A549 (cell line): Measurements from ENCODE around the gene MBNL1. TPM values are rescaled to one million over a fixed set of nuclear protein-coding genes. Genes with fewer than 3 reads are reported as not detected.
A peak's percentile ranks its signal among the peaks of the same experiment; 100 is the strongest.

Experiments
- ATAC-seq, 2 experiments: fragments of 200-7000 bp in 1 of 2; fragments of >200 bp in 1 of 2; cut with Nextera tagmentation in 1 of 2; cut with Tn5 transposase in 1 of 2; 3 replicates each; pipeline versions ENCODE4 v1.8.0 to v1.9.1; 2018 to 2020; ENCODE audit warnings: mild to moderate bottlenecking in 1 of 2, moderate library complexity in 1 of 2
- CTCF ChIA-PET: fragments of 300-600 bp; sonication (Branson Sonifier 250); formaldehyde crosslinking; extraction: SDS; loops from one replicate; lab custom pipeline; 2021; ENCODE audit warnings: antibody characterized with exemption, inconsistent platforms; lab: Yijun Ruan, JAX
- POLR2A ChIA-PET: fragments of 350-600 bp; formaldehyde crosslinking; extraction: SDS; loops from one replicate; lab custom pipeline; 2021; ENCODE audit warnings: antibody characterized with exemption, inconsistent platforms; lab: Yijun Ruan, JAX
- DNase-seq, 2 experiments: peaks; one replicate each; pipeline versions ENCODE4 v3.0.0 to v3.0.0-alpha.2; 2011 to 2016; ENCODE audit warnings: low read depth in 1 of 2, low spot score in 1 of 2
- FAIRE-seq: peaks from 2 replicates; lab custom pipeline; 2011; peaks lifted over from hg19 to GRCh38; lab: Jason Lieb, UNC
- H3K27ac ChIP-seq, 2 experiments: fragments of >200 bp; sonication (Bioruptor Twin); formaldehyde crosslinking; 3 replicates each; pipeline ENCODE4 v1.5.1; 2016 to 2017
- H3K4me1 ChIP-seq: fragments of >200 bp; sonication (Bioruptor Twin); formaldehyde crosslinking; 3 replicates; pipeline ENCODE4 v1.6.1; 2016
- H3K4me2 ChIP-seq: fragments of >200 bp; sonication (Bioruptor Twin); formaldehyde crosslinking; 3 replicates; pipeline ENCODE4 v1.6.1; 2016
- H3K4me3 ChIP-seq: fragments of >200 bp; sonication (Bioruptor Twin); formaldehyde crosslinking; 3 replicates; pipeline ENCODE4 v1.5.1; 2016
- H3K9me3 ChIP-seq: fragments of >200 bp; sonication (Bioruptor Twin); formaldehyde crosslinking; 3 replicates; pipeline ENCODE4 v1.6.1; 2016
- ATOH8 ChIP-seq: fragments of 250-450 bp; sonication (Bioruptor Pico); IDR thresholded peaks from 2 replicates; pipeline ENCODE4 v1.5.0; 2020; ENCODE audit warnings: low read depth, mild to moderate bottlenecking, moderate library complexity
- BCL3 ChIP-seq: fragments of >200 bp; sonication (Bioruptor Twin); formaldehyde crosslinking; IDR thresholded peaks from 3 replicates; pipeline ENCODE4 v1.6.1; 2016
- BHLHE40 ChIP-seq: IDR thresholded peaks from 2 replicates; pipeline ENCODE4 v1.6.1; 2012; ENCODE audit warnings: low read depth, low read length, inconsistent platforms
- E2F6 ChIP-seq: IDR thresholded peaks from 2 replicates; pipeline ENCODE4 v1.6.1; 2012; ENCODE audit warnings: low read depth, borderline replicate concordance
- EP300 ChIP-seq, 2 experiments: fragments of >200 bp; sonication (Bioruptor Twin); formaldehyde crosslinking; IDR thresholded peaks; 2 replicates in 1 of 2; 3 replicates in 1 of 2; pipeline ENCODE4 v1.6.1; 2016 to 2017
- ESRRA ChIP-seq: fragments of 150-350 bp; IDR thresholded peaks from 2 replicates; pipeline ENCODE4 v1.6.1; 2014; ENCODE audit warnings: mild to moderate bottlenecking, low read length, borderline replicate concordance
- FOSB ChIP-seq: fragments of 250-450 bp; sonication (Bioruptor Pico); IDR thresholded peaks from 2 replicates; pipeline ENCODE4 v1.5.0; 2020; ENCODE audit warnings: mild to moderate bottlenecking, moderate library complexity
- FOXS1 ChIP-seq: fragments of 250-450 bp; sonication (Bioruptor Pico); IDR thresholded peaks from 2 replicates; pipeline ENCODE4 v1.5.0; 2020; ENCODE audit warnings: mild to moderate bottlenecking, moderate library complexity
- HES2 ChIP-seq: fragments of >200 bp; sonication (Bioruptor Twin); formaldehyde crosslinking; IDR thresholded peaks from 2 replicates; pipeline ENCODE4 v1.6.1; 2016
- HEYL ChIP-seq: fragments of 250-450 bp; sonication (Bioruptor Pico); IDR thresholded peaks from 2 replicates; pipeline ENCODE4 v1.8.0; 2021; ENCODE audit warnings: mild to moderate bottlenecking, moderate library complexity
- HOXA7 ChIP-seq: fragments of 250-450 bp; sonication (Bioruptor Pico); IDR thresholded peaks from 2 replicates; pipeline ENCODE4 v1.5.0; 2020; ENCODE audit warnings: mild to moderate bottlenecking, moderate library complexity
- HOXB13 ChIP-seq: fragments of 250-450 bp; sonication (Bioruptor Pico); IDR thresholded peaks from 2 replicates; pipeline ENCODE4 v1.5.0; 2020; ENCODE audit warnings: low read depth, mild to moderate bottlenecking, moderate library complexity
- KDM1A ChIP-seq: fragments of 200-600 bp; sonication (generic); IDR thresholded peaks from 2 replicates; pipeline ENCODE4 v1.6.1; 2016; ENCODE audit warnings: low read depth, mild to moderate bottlenecking
- KDM5A ChIP-seq: fragments of 200-600 bp; sonication (generic); IDR thresholded peaks from 2 replicates; pipeline ENCODE4 v1.6.1; 2016; ENCODE audit warnings: antibody characterized with exemption, mild to moderate bottlenecking
- MYC ChIP-seq: IDR thresholded peaks from 2 replicates; pipeline ENCODE4 v1.6.1; 2012; ENCODE audit warnings: mild to moderate bottlenecking, inconsistent platforms, low read length, improper control_type of control experiment, borderline replicate concordance
- NFE2L2 ChIP-seq: fragments of 150-350 bp; conservative IDR thresholded peaks from 2 replicates; pipeline ENCODE4 v1.6.1; 2014; ENCODE audit warnings: low read length
- NPAS2 ChIP-seq: fragments of 250-450 bp; sonication (Bioruptor Pico); IDR thresholded peaks from 2 replicates; pipeline ENCODE4 v1.8.0; 2022; ENCODE audit warnings: mild to moderate bottlenecking, moderate library complexity, borderline replicate concordance
- PHF8 ChIP-seq: fragments of 200-600 bp; sonication (generic); IDR thresholded peaks from 2 replicates; pipeline ENCODE4 v1.6.1; 2016; ENCODE audit warnings: low read depth, mild to moderate bottlenecking, antibody characterized with exemption, moderate library complexity, borderline replicate concordance
- POLR2A ChIP-seq: IDR thresholded peaks from 2 replicates; pipeline ENCODE4 v1.6.1; 2012; ENCODE audit warnings: mild to moderate bottlenecking, low read length
- RAD21 ChIP-seq, 2 experiments: fragments of >200 bp in 1 of 2; sonication (Bioruptor Twin) in 1 of 2; formaldehyde crosslinking in 1 of 2; IDR thresholded peaks in 1 of 2; conservative IDR thresholded peaks in 1 of 2; 2 replicates in 1 of 2; 3 replicates in 1 of 2; pipeline ENCODE4 v1.6.1; 2012 to 2018; ENCODE audit warnings: inconsistent platforms in 1 of 2
- RARB ChIP-seq: fragments of 250-450 bp; sonication (Bioruptor Pico); IDR thresholded peaks from 2 replicates; pipeline ENCODE4 v1.8.0; 2021; ENCODE audit warnings: mild to moderate bottlenecking, moderate library complexity
- RNF2 ChIP-seq: fragments of 200-600 bp; sonication (generic); IDR thresholded peaks from 2 replicates; pipeline ENCODE4 v1.6.1; 2016; ENCODE audit warnings: low read depth, mild to moderate bottlenecking, antibody characterized with exemption, moderate library complexity, borderline replicate concordance
- SMC3 ChIP-seq: fragments of >200 bp; sonication (Bioruptor Twin); formaldehyde crosslinking; IDR thresholded peaks from 3 replicates; pipeline ENCODE4 v1.6.1; 2018; ENCODE audit warnings: inconsistent platforms
- SREBF2 ChIP-seq: fragments of 450-650 bp; IDR thresholded peaks from 2 replicates; pipeline ENCODE4 v1.6.1; 2014; ENCODE audit warnings: mild to moderate bottlenecking, moderate library complexity
- TP53 ChIP-seq: fragments of 250-450 bp; sonication (Bioruptor Pico); IDR thresholded peaks from 2 replicates; pipeline ENCODE4 v1.5.0; 2021; ENCODE audit warnings: mild to moderate bottlenecking, moderate library complexity
- WGBS: methylation state at CpG from one replicate; pipeline ENCODE4 v1.1.6; 2017; ENCODE audit errors: missing lambda C conversion rate; 5-methylcytosine and 5-hydroxymethylcytosine counted together
- polyA plus RNA-seq, 4 experiments: library from polyadenylated mRNA; depleted of rRNA in 3 of 4; stranded (reverse); fragments of >200 nt; fragmentation: RNase III in 1 of 4; extraction: RNeasy Plus Mini Kit Qiagen cat#74134 plus additional on column Dnase treatment in 1 of 4; gene quantifications; 2 replicates in 3 of 4; 3 replicates in 1 of 4; pipeline ENCODE4 v1.2.3, GENCODE V29; 2011 to 2017

Gene MBNL1
- polyA plus RNA-seq, 2 of the 4 experiments (the other 2 are of a cell fraction) = 60.5 to 92.5 TPM

- H3K4me1 ChIP-seq = peaks cover 49% of the 10 kb centered on the region
- no peaks in the 10 kb centered on the region for H3K9me3 ChIP-seq
- CTCF ChIA-PET = interaction anchor here (0.9 kb wide), 1 partner anchor 84 kb away, joined by 3 read pairs; no protein-coding TSS in a partner anchor
- no peak overlapping the region; the same call in 2 of the 3 replicates for H3K4me2 ChIP-seq
- POLR2A ChIA-PET = no interaction called here
- no peak overlapping the region for H3K4me3 ChIP-seq
- TF ChIP-seq SMC3 (no peak), ESRRA (no peak), FOSB (CRISPR knock-in tag) (no peak), RAD21 (conservative IDR thresholded peaks at IDR 0.05 in 1 of 2, IDR thresholded peaks at IDR 0.05 in 1 of 2) (no peak), HES2 (no peak), HOXB13 (CRISPR knock-in tag) (no peak)
- H3K27ac ChIP-seq = no peak overlapping the region
- no peak for DNase-seq
- ATAC-seq = no peak; a peak in 1 of 6 replicates
- no peak for FAIRE-seq
These were observed 88.9 kb downstream of the MBNL1 start for GRCh38 chr3:152357587-152357986.

GRCh38 chr3:152359385-152360248, 90.9 kb downstream of the MBNL1 start:
- POLR2A ChIA-PET = no interaction called here
- FAIRE-seq (no peak), ATAC-seq (peak; percentile 39 to 65; a peak in 4 of 6 replicates)

GRCh38 chr3:152360302-152360701, 91.6 kb downstream of the MBNL1 start:
- 47% methylated on average over 2 of the region's 2 CpGs for WGBS
- Histone ChIP-seq H3K9me3 (no peaks in the 10 kb centered on the region), H3K4me3 (no peak overlapping the region), H3K27ac (no peak overlapping the region), H3K4me1 (peaks cover 62% of the 10 kb centered on the region), H3K4me2 (peak overlapping the region; percentile 47; the same call in 2 of the 3 replicates)
- FAIRE-seq = no peak
- ChIA-PET POLR2A (no interaction called here), CTCF (interaction anchor here (1.1 kb wide), 1 partner anchor 84 kb away, joined by 4 read pairs; no protein-coding TSS in a partner anchor)
- no peak for ATAC-seq
- no peak for DNase-seq
- no peak for TF ChIP-seq EP300 (IDR thresholded peaks at IDR 0.05)
- no peak for TF ChIP-seq HES2
- no peak for TF ChIP-seq HOXA7 (CRISPR knock-in tag)
- no peak for TF ChIP-seq FOXS1 (CRISPR knock-in tag)
- TF ChIP-seq KDM5A = no peak
- TF ChIP-seq MYC = no peak
- no peak for TF ChIP-seq RNF2
- no peak for TF ChIP-seq BHLHE40
- no peak for TF ChIP-seq E2F6
- TF ChIP-seq NPAS2 (CRISPR knock-in tag) = no peak
- no peak for TF ChIP-seq HEYL (CRISPR knock-in tag)
- TF ChIP-seq POLR2A = no peak
- no peak for TF ChIP-seq NFE2L2
- no peak for TF ChIP-seq BCL3

More at GRCh38 chr3:152359385-152360248, 90.9 kb downstream of the MBNL1 start:
- Histone ChIP-seq H3K4me3 (no peak overlapping the region), H3K4me2 (peak overlapping the region; percentile 47), H3K9me3 (no peaks in the 10 kb centered on the region), H3K27ac (peak overlapping the region in 1 of 2 experiments; percentile 13; a peak in 2 of 6 replicates), H3K4me1 (peaks cover 57% of the 10 kb centered on the region)
- DNase-seq = no peak
- CTCF ChIA-PET = interaction anchor here (1.1 kb wide), 1 partner anchor 84 kb away, joined by 4 read pairs; no protein-coding TSS in a partner anchor
- 45% methylated on average over 2 of the region's 2 CpGs for WGBS
- no peak for TF ChIP-seq KDM1A
- no peak for TF ChIP-seq ATOH8 (CRISPR knock-in tag)
- no peak for TF ChIP-seq RARB
- TF ChIP-seq HES2 = no peak
- no peak for TF ChIP-seq TP53 (CRISPR knock-in tag)
- TF ChIP-seq KDM5A = no peak
- TF ChIP-seq SREBF2 = no peak
- no peak for TF ChIP-seq HEYL (CRISPR knock-in tag)
- TF ChIP-seq PHF8 = no peak
- no peak for TF ChIP-seq FOSB (CRISPR knock-in tag)
- TF ChIP-seq HOXA7 (CRISPR knock-in tag) = no peak
